ENCODE results near the gene PGRMC2. TPM values are rescaled to one million over a fixed set of nuclear protein-coding genes. Genes with fewer than 3 reads are reported as not detected.

The PGRMC2 gene
- total and polyA plus RNA-seq, 2 of the 4 experiments (the other 2 are of a cell fraction), result 13.4 to 40.7 TPM

DNA sequence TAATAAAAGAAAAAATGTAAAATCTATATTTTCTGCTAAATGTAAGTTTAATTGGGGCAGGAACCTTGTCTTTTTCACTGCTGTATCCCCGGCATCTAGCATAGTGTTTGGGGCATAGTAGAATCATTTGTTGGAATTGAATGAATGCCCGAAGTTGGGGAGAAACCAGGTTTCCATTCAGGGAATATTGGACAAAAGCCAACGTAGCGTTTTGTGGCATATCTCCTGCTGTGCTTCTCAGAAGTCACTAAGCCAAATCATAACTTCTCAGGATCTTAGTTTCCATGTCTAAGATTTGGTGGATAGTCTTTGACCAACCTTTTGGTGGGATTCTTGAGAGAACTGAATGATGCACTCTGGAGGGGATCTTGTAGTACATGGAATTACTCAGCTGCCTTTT is 42.0 kb upstream of the PGRMC2 start:
- no peaks in the 10 kb centered on the region for H3K36me3 ChIP-seq (ENCODE audit: control insufficient read depth, insufficient read depth, low read length)
- no peak overlapping the region for H3K27ac ChIP-seq (ENCODE audit: insufficient read depth, low read length)
- H3K27me3 ChIP-seq (ENCODE audit: control insufficient read depth, insufficient read depth, low read length), result no peaks in the 10 kb centered on the region
- H4K5ac ChIP-seq (ENCODE audit: low read depth, low read length), result no peak overlapping the region
- no peak for ATAC-seq (ENCODE audit: low read depth)
- ChIA-PET CTCF (no interaction called here), POLR2A (ENCODE audit: unreplicated experiment) (no interaction called here)
- H4K20me1 ChIP-seq (ENCODE audit: insufficient read depth, low read length), result no peaks in the 10 kb centered on the region
- no CpG with 5 or more reads among the region's 4 CpGs for WGBS, 2 experiments (ENCODE audit: extremely low coverage in 2 of 2, insufficient read length in 1 of 2)
- H3K14ac ChIP-seq (replicated peaks; ENCODE audit: low read depth, low read length), result no peak overlapping the region
- intact Hi-C loops (cut with micrococcal nuclease), result no loop called here
- no peak overlapping the region for H4K8ac ChIP-seq (ENCODE audit: low read depth in 2 of 2, low read length in 2 of 2)
- no peak overlapping the region for H3K4me3 ChIP-seq (ENCODE audit: insufficient read depth, low read depth, low read length)
- peaks cover 2% of the 10 kb centered on the region; the same call in 1 of the 2 replicates for H3K4me1 ChIP-seq (ENCODE audit: control insufficient read depth, insufficient read depth, low read length)
- H4K91ac ChIP-seq (ENCODE audit: insufficient read depth, low read depth, low read length), result no peak overlapping the region
- no TSS peak for BruUV-seq (replicated peaks)
- no peak overlapping the region for H2AK9ac ChIP-seq (replicated peaks; ENCODE audit: low read depth, low read length, poor library complexity)
- H3K56ac ChIP-seq (ENCODE audit: extremely low read depth, insufficient read depth, low read length), result no peak overlapping the region
- H2AFZ ChIP-seq (replicated peaks; ENCODE audit: low read length, poor library complexity), result no peak overlapping the region
- H3K9me3 ChIP-seq (ENCODE audit: control insufficient read depth, insufficient read depth, low read length), result no peaks in the 10 kb centered on the region
- H2BK120ac ChIP-seq (ENCODE audit: low read depth, low read length), result no peak overlapping the region
- H2BK5ac ChIP-seq (ENCODE audit: low read depth, low read length, poor library complexity, severe bottlenecking), result no peak overlapping the region
- in situ Hi-C loops (cut with MboI; ENCODE audit: low sequenced_read_pairs), result no loop called here
- H3K9ac ChIP-seq (ENCODE audit: low read depth, low read length), result no peak overlapping the region
- H3K4me2 ChIP-seq (ENCODE audit: low read depth, low read length), result no peak overlapping the region
- H3K79me1 ChIP-seq (ENCODE audit: low read depth in 1 of 2, low read length in 2 of 2), result no peaks in the 10 kb centered on the region
- TF ChIP-seq MXI1 (IDR thresholded peaks at IDR 0.05; ENCODE audit: borderline replicate concordance, low read depth, low read length), result no peak
- no peak for TF ChIP-seq BHLHE40 (IDR thresholded peaks at IDR 0.05; ENCODE audit: low read depth, low read length)
- TF ChIP-seq FOS (IDR thresholded peaks at IDR 0.05; ENCODE audit: low read depth, low read length), result no peak
- DNase-seq, result no peak
- dilution Hi-C loops (cut with HindIII; ENCODE audit: low sequenced_read_pairs, unreplicated experiment), result no loop called here
- no peak overlapping the region for H3K18ac ChIP-seq (ENCODE audit: low read depth, low read length)
- H3K23ac ChIP-seq (ENCODE audit: low read depth, low read length), result no peak overlapping the region
- H3K4ac ChIP-seq (ENCODE audit: low read depth, low read length), result no peak overlapping the region
- H2BK15ac ChIP-seq (ENCODE audit: low read depth, low read length), result no peak overlapping the region
- no peaks in the 10 kb centered on the region for H3K9me1 ChIP-seq (ENCODE audit: insufficient read depth, low read length)
- peak overlapping the region; percentile 33; the same call in 1 of the 2 replicates for H2AK5ac ChIP-seq (ENCODE audit: low read depth, low read length)
- no peak overlapping the region for H2BK20ac ChIP-seq (ENCODE audit: low read depth, low read length)

Measured in IMR-90 (cell line).